GM18507 (cell line): ENCODE measurements around the gene PBX1.
"Not testable (repeated sequence)": the region's sequence is repeated elsewhere in the genome, so short reads cannot be mapped to it uniquely, and the experiment has no call there.

Experiments
- DNase-seq: peaks from one replicate; pipeline ENCODE4 v3.0.0; 2011; ENCODE audit warnings: low read depth; ENCODE audit not compliant: insufficient read length; ENCODE audit errors: extremely low spot score
- FAIRE-seq: peaks from 2 replicates; lab custom pipeline; 2011; peaks lifted over from hg19 to GRCh38; lab: Jason Lieb, UNC

The PBX1 gene

DNA sequence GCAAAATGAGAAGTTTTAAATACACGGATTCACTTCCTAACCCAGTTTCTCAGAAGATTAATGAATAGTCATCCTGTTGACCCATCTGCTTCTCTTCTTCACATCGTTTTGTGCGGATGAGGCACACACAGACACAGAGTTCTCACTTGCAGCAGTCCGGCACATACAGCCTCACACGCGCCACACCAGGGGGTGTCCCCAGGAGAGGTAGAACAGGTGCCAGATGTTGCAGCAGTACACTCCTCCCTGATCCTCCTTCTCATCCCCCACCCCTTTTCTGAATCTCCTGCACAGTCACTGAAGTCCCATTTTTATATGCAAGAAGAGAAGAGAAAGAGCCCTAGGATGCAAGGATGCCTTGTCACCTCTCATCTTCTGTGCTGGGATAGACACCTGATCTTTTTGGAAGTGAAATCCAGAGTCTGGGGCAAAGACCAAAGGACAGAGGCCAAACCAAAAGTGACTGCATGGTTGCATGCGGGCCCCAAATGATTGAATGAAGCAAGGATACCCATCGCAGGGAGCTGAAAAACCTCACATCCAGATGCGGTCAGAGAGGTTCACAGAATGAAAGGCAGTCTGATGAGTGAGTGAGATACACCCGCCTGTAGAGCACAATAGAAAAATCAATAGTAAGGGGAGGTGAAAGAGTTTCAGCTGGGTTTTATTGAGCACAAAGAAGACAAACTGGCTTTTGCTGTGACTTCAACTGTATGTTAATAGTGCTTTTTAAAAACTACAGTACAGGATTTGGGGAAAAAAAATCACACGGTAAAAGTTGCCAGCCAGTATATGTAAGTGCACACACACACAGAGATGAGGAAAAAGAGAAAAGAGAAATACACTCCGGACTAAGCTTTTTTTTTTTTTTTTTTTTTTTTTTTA is 28.9 kb downstream of the PBX1 start:
- DNase-seq (no peak), FAIRE-seq (no peak)

- DNase-seq (no peak), FAIRE-seq (no peak)
These were observed 29.7 kb downstream of the PBX1 start for GRCh38 chr1:164588516-164589341.

- DNase-seq (no peak), FAIRE-seq (no peak)
These were observed 30.4 kb downstream of the PBX1 start for GRCh38 chr1:164589408-164589807.

GRCh38 chr1:164589961-164590507 is 31.1 kb downstream of the PBX1 start:
- DNase-seq (no peak), FAIRE-seq (no peak)

- DNase-seq (no peak), FAIRE-seq (no peak)
These were observed 31.6 kb downstream of the PBX1 start for GRCh38 chr1:164590592-164590991.

DNA sequence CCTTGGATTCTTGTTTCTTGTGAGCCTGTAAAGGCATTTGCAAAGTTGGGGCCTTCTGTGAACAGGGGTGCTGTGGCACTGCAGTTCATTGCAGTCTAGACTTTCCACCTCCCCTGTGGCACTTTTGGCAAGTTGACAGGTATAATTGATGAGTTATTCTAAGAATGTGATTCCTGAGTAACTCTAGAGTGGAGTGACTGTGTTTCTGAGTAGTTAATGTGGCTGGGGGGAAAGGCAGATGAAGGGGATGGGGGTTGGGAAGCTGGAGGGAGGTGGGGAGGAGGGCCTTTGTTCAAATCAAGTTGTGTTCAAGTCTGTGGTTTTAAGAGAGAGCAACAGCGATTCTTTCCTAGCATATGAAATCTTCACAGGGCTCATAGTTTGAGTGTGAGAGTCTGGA is 32.9 kb downstream of the PBX1 start:
- no peak for DNase-seq
- FAIRE-seq: no peak

DNA sequence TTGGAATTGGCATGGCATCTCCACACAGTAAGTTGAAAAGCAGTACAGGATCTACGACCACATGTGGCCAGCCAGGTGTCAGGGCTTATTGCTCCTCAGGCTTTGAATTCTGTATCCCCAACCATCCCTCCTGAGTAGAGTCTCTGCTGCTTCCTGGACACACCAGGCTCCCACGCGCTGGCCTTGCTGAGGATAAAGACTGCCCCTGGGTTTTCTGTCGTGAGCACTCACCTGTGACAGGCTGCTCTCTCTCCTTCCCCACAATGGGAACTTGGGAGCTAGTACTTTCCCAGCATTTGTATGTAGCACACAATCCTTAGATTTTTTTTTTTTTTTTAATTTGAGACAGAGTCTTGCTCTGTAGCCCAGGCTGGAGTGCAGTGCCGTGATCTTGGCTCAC is 33.6 kb downstream of the PBX1 start:
- no peak for DNase-seq
- FAIRE-seq: no peak

DNA sequence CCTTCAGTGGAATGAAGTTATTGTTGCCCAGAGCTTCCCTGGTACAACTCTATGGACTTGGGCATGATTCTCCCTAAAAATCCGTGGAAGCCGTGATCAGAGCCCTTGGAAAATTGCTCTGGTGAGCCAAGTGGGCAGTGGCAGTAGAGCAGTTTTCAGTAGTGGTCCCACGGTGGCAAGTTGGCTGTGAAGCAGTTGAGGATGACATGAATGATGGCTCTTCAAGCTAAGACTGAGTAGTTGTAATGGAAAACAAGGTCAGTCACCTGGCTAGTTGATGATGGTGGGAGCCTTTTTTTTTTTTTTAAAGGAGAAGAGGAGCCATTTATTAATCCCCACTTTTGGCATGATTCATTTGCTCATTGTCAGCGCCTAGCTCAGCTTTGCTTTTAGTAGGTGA is 36.2 kb downstream of the PBX1 start:
- FAIRE-seq (no peak), DNase-seq (no peak)

DNA sequence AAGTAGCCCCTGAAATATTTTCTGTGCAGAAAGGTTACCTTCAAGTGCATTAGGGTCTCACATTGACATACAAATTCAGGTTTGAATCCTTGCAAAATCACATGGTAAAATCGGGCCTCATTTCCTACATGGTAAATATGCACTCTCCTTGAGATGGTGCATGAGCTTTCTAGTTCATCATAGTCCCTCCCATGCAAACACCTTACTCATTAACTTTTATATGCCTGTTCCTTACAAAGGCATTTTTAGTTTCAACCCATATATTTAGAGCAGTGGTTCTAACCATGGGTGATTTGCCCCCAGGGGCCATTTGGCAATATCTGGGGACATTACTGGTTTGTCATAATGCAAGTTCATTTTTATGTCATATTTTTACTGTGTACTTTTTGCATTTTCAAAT is 37.2 kb downstream of the PBX1 start:
- no peak for FAIRE-seq
- DNase-seq: no peak

GRCh38 chr1:164598719-164599118 is 39.7 kb downstream of the PBX1 start:
- FAIRE-seq: no peak

GRCh38 chr1:164599272-164599671 is 40.3 kb downstream of the PBX1 start:
- DNase-seq (no peak), FAIRE-seq (no peak)

More at GRCh38 chr1:164598719-164599118, 39.7 kb downstream of the PBX1 start:
- no peak for DNase-seq

DNA sequence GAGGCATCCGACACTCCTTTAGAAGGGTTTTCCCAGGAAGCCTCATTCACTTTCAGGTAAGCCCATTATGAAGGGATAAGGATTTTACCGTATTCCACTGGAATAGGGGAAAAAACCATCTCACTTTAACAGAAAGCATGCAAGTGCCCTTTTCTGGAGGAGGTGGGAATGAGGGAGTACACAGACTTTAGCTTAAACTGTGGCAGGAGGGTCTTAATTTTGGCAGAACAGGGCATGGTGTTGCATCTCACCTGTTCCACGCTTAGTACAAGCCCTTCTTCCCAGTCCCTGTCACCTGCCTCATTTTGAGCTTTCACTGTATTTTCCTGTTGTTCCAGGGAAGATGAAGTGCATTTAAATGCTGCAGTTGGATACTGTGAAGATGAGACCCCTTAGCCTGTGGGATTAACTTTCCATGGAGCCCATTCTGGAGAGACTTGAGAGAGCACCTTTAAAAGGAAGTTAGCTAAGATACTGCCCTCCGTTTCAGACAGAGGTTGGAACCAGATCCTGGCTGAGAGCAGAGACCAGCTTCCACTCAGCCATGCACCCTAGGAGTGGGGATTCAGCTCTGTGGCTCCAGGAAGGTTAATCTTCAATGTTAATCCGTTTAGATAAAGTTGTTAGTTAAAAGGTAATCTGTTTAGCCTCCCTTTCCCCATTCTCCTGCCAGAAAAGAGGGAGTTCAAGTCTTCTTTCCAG is 42.6 kb downstream of the PBX1 start:
- FAIRE-seq (no peak), DNase-seq (no peak)

GRCh38 chr1:164602101-164602422 is 43.1 kb downstream of the PBX1 start:
- no peak for FAIRE-seq
- no peak for DNase-seq

DNA sequence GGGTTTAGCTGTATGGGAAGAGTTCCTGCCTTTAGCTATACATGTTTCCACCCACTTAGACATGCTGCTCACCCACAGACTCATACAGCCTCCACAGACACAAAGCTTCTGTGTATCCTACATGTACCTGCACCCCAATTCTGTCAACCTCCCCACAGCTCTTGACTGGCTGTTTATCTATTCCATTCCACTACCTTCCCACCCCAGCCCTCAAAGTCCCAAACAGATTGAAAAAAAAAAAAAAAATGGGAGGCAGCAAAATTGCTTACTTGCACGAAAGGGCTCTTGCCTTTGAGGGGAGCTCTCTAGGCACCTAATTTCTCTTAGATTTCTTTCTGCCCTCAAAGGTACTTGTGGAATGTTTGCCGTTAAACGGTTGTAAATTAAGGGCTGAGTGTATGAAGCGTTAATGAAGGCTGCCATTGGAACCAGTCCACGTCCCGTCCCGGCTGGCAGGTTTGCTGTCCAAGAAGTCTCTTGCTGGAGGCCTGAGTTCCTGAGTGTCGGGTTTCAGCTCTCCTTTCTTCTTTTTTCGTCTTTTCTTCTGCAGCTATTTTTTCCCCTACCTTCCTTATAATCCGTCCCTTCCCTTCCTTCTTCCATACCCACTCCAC is 43.6 kb downstream of the PBX1 start:
- DNase-seq (no peak), FAIRE-seq (no peak)

GRCh38 chr1:164603805-164604204 is 44.8 kb downstream of the PBX1 start:
- not testable (repeated sequence) for FAIRE-seq, DNase-seq

DNA sequence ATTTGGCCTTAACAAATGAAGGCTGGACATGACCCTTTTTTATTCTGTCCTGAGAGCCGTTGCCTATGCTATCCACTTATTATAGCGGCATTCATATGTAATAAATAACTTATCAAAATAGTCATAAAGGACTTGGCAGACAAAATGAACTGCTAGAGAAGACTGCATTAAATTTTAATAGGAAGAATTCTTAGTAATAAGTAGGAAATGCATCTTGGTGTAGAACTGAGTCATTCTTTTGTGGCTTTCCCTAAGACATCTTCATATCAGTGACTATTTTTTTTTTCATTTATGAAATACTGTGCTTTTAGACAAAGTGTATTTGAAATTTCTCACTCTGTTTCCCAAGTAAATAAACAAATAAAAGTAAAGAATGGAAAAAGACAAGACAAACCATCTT is 45.6 kb downstream of the PBX1 start:
- FAIRE-seq (no peak), DNase-seq (no peak)

- FAIRE-seq: no peak
- no peak for DNase-seq
These were observed 46.5 kb downstream of the PBX1 start for GRCh38 chr1:164605254-164606091.

GRCh38 chr1:164607351-164607750 is 48.4 kb downstream of the PBX1 start:
- FAIRE-seq (no peak), DNase-seq (no peak)

- DNase-seq (no peak), FAIRE-seq (no peak)
These were observed 49.7 kb downstream of the PBX1 start for GRCh38 chr1:164608651-164609057.
